ENCODE data around the gene DNAH7.

GRCh38 chr2:195912079-195912478 is 156.6 kb downstream of the DNAH7 start:
- no peak for TF ChIP-seq CTCF (IDR thresholded peaks at IDR 0.05 in 4 of 5, conservative IDR thresholded peaks at IDR 0.05 in 1 of 5)
- no peak for TF ChIP-seq POLR2A (IDR thresholded peaks at IDR 0.05)

All from gastrocnemius medialis (tissue), 4 donors.